GM18873 (cell line): ENCODE measurements around the gene CDYL.
"Not testable (repeated sequence)": the region's sequence is repeated elsewhere in the genome, so short reads cannot be mapped to it uniquely, and the experiment has no call there.

Experiments
- ATAC-seq: cut with Tn5 transposase; IDR thresholded peaks from one replicate; pipeline ENCODE4 v1.9.1; 2021; ENCODE audit warnings: mild to moderate bottlenecking, moderate library complexity, moderate number of reproducible peaks; ENCODE audit not compliant: unreplicated experiment, low FRiP score

Gene CDYL

GRCh38 chr6:4829089-4829488, 52.9 kb downstream of the CDYL start:
- no peak for ATAC-seq

- ATAC-seq = not testable (repeated sequence)
Measured at GRCh38 chr6:4835540-4835939, 59.3 kb downstream of the CDYL start.

- ATAC-seq = no peak
Measured at GRCh38 chr6:4840169-4840568, 64.0 kb downstream of the CDYL start.

- no peak for ATAC-seq
Measured at GRCh38 chr6:4844108-4844507, 67.9 kb downstream of the CDYL start.

DNA sequence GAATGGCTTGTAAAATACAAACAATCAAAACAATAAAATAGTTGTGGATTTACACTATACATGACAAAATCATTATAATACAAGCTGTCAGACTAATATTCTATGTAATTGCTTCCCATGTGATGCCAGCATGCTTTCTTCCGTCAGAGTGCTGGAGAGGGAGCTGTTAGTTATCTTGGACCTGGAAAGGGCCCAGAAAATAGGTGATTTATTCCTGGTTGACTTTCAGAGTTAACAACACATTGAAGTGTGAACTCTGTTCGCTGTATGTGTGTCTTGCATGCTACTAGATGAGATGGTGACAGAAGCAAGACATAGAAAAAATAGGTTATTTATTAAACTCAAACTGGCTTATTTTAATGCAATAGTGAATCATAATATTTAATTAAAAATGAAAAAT, 70.2 kb downstream of the CDYL start:
- ATAC-seq = no peak

- no peak for ATAC-seq
Measured at GRCh38 chr6:4848382-4849068, 72.3 kb downstream of the CDYL start.

GRCh38 chr6:4849226-4850022, 73.2 kb downstream of the CDYL start:
- ATAC-seq = no peak

GRCh38 chr6:4851035-4851434, 74.8 kb downstream of the CDYL start:
- ATAC-seq = no peak

GRCh38 chr6:4852186-4852585, 76.0 kb downstream of the CDYL start:
- ATAC-seq = not testable (repeated sequence)

DNA sequence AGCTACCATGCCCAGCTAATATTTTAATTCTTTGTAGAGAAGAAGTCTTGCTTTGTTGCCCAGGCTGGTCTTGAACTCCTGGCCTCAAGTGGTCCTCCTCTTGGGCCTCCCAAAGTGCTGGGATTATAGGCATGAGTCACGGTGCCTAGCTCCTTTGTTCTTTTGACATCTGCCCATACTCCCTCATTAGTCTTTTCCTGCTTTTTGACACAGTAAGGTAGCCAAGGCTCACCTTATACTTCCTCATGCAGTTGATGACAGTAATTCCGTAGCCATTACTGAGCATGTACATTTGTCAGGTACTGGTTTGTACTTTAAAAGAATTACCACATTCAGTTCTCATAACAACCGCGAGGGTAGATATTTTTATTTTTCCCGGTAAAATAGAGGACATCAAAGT, 76.7 kb downstream of the CDYL start:
- no peak for ATAC-seq

- ATAC-seq = no peak
Measured at GRCh38 chr6:4853349-4853748, 77.1 kb downstream of the CDYL start.

DNA sequence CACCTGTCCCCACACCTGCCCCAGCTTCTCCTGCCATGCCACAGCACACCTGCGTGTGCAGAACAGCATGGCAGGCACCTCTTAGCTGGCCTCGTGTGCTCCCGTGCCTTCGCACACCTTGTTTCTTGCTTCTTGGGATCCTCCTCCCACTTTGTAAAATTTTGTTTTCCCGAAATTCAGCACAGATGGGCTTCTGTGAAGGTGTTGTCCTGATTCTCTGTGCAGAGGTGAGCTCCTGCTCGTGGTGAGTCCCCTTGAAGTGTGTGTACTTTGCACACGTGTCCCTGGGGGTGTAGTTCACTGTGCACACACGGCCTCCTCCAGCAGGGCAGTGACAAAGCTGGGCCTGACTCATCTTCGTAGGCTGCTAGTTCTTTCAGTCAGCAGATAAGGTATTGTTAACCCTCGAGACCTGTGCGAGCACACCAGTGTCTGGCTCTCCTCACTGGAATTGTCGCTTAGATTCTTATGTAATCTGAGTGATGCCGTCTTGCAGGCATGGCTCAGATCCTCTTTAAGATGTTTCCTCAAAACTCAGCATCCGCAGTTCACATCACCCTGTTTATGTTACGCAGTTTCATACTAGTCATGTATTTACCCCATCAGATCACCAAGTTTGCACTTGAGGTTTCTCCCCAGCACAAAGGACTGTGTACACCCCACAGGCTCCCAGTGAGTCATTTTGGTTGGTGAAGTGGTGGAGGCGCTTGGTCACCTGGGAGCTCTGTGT, 77.7 kb downstream of the CDYL start:
- ATAC-seq = no peak

GRCh38 chr6:4856785-4857184, 80.6 kb downstream of the CDYL start:
- no peak for ATAC-seq

- no peak for ATAC-seq
Measured at GRCh38 chr6:4858194-4859015, 82.2 kb downstream of the CDYL start.

- ATAC-seq = no peak
Measured at GRCh38 chr6:4860387-4860786, 84.2 kb downstream of the CDYL start.

DNA sequence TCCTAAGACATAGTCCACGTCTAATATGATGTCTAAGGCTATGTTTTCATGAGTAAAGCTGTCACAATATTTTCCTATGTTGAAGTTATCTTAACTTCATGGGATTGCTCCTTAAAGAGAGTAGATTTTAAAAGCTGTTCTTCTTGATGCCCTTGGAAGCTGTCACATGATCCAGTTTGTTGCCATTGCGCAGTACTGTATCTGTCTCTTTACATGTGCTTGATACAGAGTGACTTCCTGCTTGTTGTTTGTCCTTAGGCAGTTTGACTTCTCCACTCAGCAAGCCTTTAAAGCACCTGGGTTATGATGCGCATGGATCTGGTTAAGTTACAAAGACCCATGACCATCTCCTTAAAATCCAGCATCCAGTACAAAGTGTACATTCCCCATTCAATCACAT, 85.4 kb downstream of the CDYL start:
- no peak for ATAC-seq

GRCh38 chr6:4864519-4864918, 88.3 kb downstream of the CDYL start:
- ATAC-seq = no peak

GRCh38 chr6:4865006-4865405, 88.8 kb downstream of the CDYL start:
- ATAC-seq = not testable (repeated sequence)

- ATAC-seq = no peak
Measured at GRCh38 chr6:4870821-4871494, 94.8 kb downstream of the CDYL start.

DNA sequence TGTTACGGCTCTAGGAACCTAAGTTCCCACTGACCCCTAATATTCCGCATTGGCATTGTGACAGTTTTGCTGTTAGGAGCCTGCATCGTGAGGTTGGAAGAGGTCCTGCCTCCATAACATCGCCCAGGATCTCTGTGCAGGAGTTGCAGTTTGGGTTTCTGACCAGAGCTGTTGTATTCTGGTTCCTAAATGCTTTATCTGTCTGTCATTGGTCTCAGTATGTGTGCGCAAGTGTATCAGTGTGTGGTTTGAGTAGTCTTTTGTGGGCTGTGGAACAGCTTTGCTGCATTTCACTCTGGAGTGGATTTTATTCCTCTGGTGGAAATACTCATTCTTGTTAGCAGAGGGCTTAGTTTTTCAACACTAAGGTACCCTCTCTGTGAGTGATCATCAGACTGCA, 95.6 kb downstream of the CDYL start:
- no peak for ATAC-seq
